Neural progenitor cell (in vitro differentiated cells): Measurements from ENCODE around the gene SPDYE3. TPM values are rescaled to one million over a fixed set of nuclear protein-coding genes. Genes with fewer than 3 reads are reported as not detected.
"Not testable (repeated sequence)": the region's sequence is repeated elsewhere in the genome, so short reads cannot be mapped to it uniquely, and the experiment has no call there.

Experiments used
- DNase-seq: peaks from one replicate; pipeline ENCODE4 v3.0.0-alpha.2; 2016; ENCODE audit warnings: low spot score
- H2AFZ ChIP-seq: fragments of 200-600 bp; sonication (generic); replicated peaks from 2 replicates; pipeline ENCODE4 v1.6.1; 2016; ENCODE audit warnings: antibody characterized with exemption
- H3F3A ChIP-seq: fragments of 200-600 bp; sonication (generic); 2 replicates; pipeline ENCODE4 v1.6.1; 2016; ENCODE audit warnings: antibody characterized with exemption, low read depth
- H3K27ac ChIP-seq: fragments of 200-600 bp; sonication (generic); 2 replicates; pipeline ENCODE4 v1.5.1; 2016; ENCODE audit warnings: mild to moderate bottlenecking
- H3K27me3 ChIP-seq: fragments of 200-600 bp; sonication (generic); 2 replicates; pipeline ENCODE4 v1.6.1; 2016; ENCODE audit warnings: mild to moderate bottlenecking, moderate library complexity
- H3K36me3 ChIP-seq: fragments of 200-600 bp; sonication (generic); 2 replicates; pipeline ENCODE4 v1.5.1; 2016
- H3K4me1 ChIP-seq: fragments of 200-600 bp; sonication (generic); 2 replicates; pipeline ENCODE4 v1.6.1; 2016; ENCODE audit warnings: mixed run types
- H3K4me2 ChIP-seq: fragments of 200-600 bp; sonication (generic); 2 replicates; pipeline ENCODE4 v1.6.1; 2016
- H3K4me3 ChIP-seq: fragments of 200-600 bp; sonication (generic); 2 replicates; pipeline ENCODE4 v1.5.1; 2016
- H3K79me2 ChIP-seq: fragments of 200-600 bp; sonication (generic); 2 replicates; pipeline ENCODE4 v1.6.1; 2016; ENCODE audit warnings: low read depth
- H3K9ac ChIP-seq: fragments of 200-600 bp; sonication (generic); 2 replicates; pipeline ENCODE4 v1.6.1; 2016
- H3K9me3 ChIP-seq: fragments of 200-600 bp; sonication (generic); 2 replicates; pipeline ENCODE4 v1.5.1; 2016; ENCODE audit warnings: low read depth
- H4K20me1 ChIP-seq: fragments of 200-600 bp; sonication (generic); 2 replicates; pipeline ENCODE4 v1.6.1; 2016; ENCODE audit warnings: low read depth
- H3K27ac Mint-ChIP-seq: 3 replicates; pipeline ENCODE4 v1.8.0; 2021; ENCODE audit warnings: mixed read lengths
- H3K27me3 Mint-ChIP-seq: 2 replicates; pipeline ENCODE4 v1.8.0; 2022; ENCODE audit warnings: low read depth, mild to moderate bottlenecking, inconsistent platforms, moderate library complexity, mixed read lengths; ENCODE audit not compliant: insufficient read depth
- H3K36me3 Mint-ChIP-seq: 3 replicates; pipeline ENCODE4 v1.8.0; 2021; ENCODE audit warnings: mixed read lengths
- H3K4me1 Mint-ChIP-seq: 3 replicates; pipeline ENCODE4 v1.8.0; 2021; ENCODE audit warnings: mixed read lengths
- H3K4me3 Mint-ChIP-seq: 3 replicates; pipeline ENCODE4 v1.8.0; 2021; ENCODE audit warnings: mild to moderate bottlenecking, moderate library complexity, mixed read lengths
- H3K9me3 Mint-ChIP-seq: 3 replicates; pipeline ENCODE4 v1.8.0; 2020; ENCODE audit warnings: mixed read lengths
- CTCF ChIP-seq: fragments of 200-600 bp; sonication (generic); IDR thresholded peaks from 2 replicates; pipeline ENCODE4 v1.5.1; 2017; ENCODE audit warnings: antibody characterized with exemption, mild to moderate bottlenecking
- EZH2 ChIP-seq: fragments of 200-600 bp; sonication (generic); IDR thresholded peaks from 2 replicates; pipeline ENCODE4 v1.6.1; 2017; ENCODE audit warnings: antibody characterized with exemption, mild to moderate bottlenecking, moderate library complexity
- EZH2phosphoT487 ChIP-seq: fragments of 200-600 bp; sonication (generic); IDR thresholded peaks from 2 replicates; pipeline ENCODE4 v1.6.1; 2017; ENCODE audit warnings: antibody characterized with exemption
- total RNA-seq: library from RNA; depleted of rRNA; stranded (reverse); fragments of >200 nt; gene quantifications from 2 replicates; pipeline ENCODE4 v1.2.3, GENCODE V29; 2015; ENCODE audit warnings: low replicate concordance

Gene SPDYE3
- total RNA-seq, 1 donor from 2014 or later: not detected

GRCh38 chr7:100266576-100267354 lies 40.7 kb upstream of the SPDYE3 start:
- Histone ChIP-seq H3K9me3 (no peaks in the 10 kb centered on the region), H3K9ac (no peak overlapping the region), H3K4me2 (no peak overlapping the region), H4K20me1 (peaks cover 72% of the 10 kb centered on the region), H3K27me3 (no peaks in the 10 kb centered on the region), H3F3A (peaks cover 15% of the 10 kb centered on the region), H3K4me3 (no peak overlapping the region), H3K79me2 (peaks cover 56% of the 10 kb centered on the region), H3K27ac (no peak overlapping the region), H3K4me1 (peaks cover 19% of the 10 kb centered on the region), H2AFZ (no peak overlapping the region), H3K36me3 (no peaks in the 10 kb centered on the region)
- TF ChIP-seq EZH2: no peak
- TF ChIP-seq CTCF: no peak
- no peak for TF ChIP-seq EZH2phosphoT487
- peaks cover 24% of the 10 kb centered on the region for H3K4me1 Mint-ChIP-seq
- H3K4me3 Mint-ChIP-seq: no peak overlapping the region
- DNase-seq: no peak
- no peaks in the 10 kb centered on the region for H3K9me3 Mint-ChIP-seq
- peak overlapping the region; percentile 90 for H3K27ac Mint-ChIP-seq
- H3K36me3 Mint-ChIP-seq: peaks cover 9% of the 10 kb centered on the region
- H3K27me3 Mint-ChIP-seq: peaks cover 7% of the 10 kb centered on the region

GRCh38 chr7:100267648-100268047 lies 39.9 kb upstream of the SPDYE3 start:
- Histone ChIP-seq H3K4me2 (no peak overlapping the region), H3K9ac (no peak overlapping the region), H4K20me1 (peaks cover 72% of the 10 kb centered on the region), H3K27ac (no peak overlapping the region), H3K36me3 (no peaks in the 10 kb centered on the region), H3K79me2 (peaks cover 53% of the 10 kb centered on the region), H3K27me3 (no peaks in the 10 kb centered on the region), H3F3A (peaks cover 20% of the 10 kb centered on the region), H2AFZ (no peak overlapping the region), H3K4me3 (no peak overlapping the region), H3K9me3 (no peaks in the 10 kb centered on the region), H3K4me1 (peaks cover 20% of the 10 kb centered on the region)
- H3K4me1 Mint-ChIP-seq: peaks cover 26% of the 10 kb centered on the region
- H3K36me3 Mint-ChIP-seq: peaks cover 4% of the 10 kb centered on the region
- H3K9me3 Mint-ChIP-seq: no peaks in the 10 kb centered on the region
- peaks cover 7% of the 10 kb centered on the region for H3K27me3 Mint-ChIP-seq
- H3K27ac Mint-ChIP-seq: no peak overlapping the region
- no peak for DNase-seq
- no peak overlapping the region for H3K4me3 Mint-ChIP-seq
- TF ChIP-seq EZH2: no peak
- no peak for TF ChIP-seq CTCF
- TF ChIP-seq EZH2phosphoT487: no peak

- peaks cover 28% of the 10 kb centered on the region for H3K4me1 Mint-ChIP-seq
- H4K20me1 ChIP-seq: peaks cover 66% of the 10 kb centered on the region
- H3K4me3 Mint-ChIP-seq: peak overlapping the region; percentile 93
- not testable (repeated sequence) for H3K27ac ChIP-seq, H3K27me3 Mint-ChIP-seq, H3K36me3 Mint-ChIP-seq, H3K36me3 ChIP-seq, H2AFZ ChIP-seq, DNase-seq, H3K27me3 ChIP-seq, H3K4me3 ChIP-seq, H3K9me3 ChIP-seq, H3K9me3 Mint-ChIP-seq, H3K4me2 ChIP-seq, H3K27ac Mint-ChIP-seq, H3K9ac ChIP-seq
- H3K4me1 ChIP-seq: peaks cover 25% of the 10 kb centered on the region
- peaks cover 28% of the 10 kb centered on the region for H3F3A ChIP-seq
- peaks cover 48% of the 10 kb centered on the region for H3K79me2 ChIP-seq
Observed at GRCh38 chr7:100268882-100269281, 38.6 kb upstream of the SPDYE3 start.

- Histone ChIP-seq H3K4me1 (peaks cover 25% of the 10 kb centered on the region), H3K4me2 (peak overlapping the region; percentile 79), H3K79me2 (peaks cover 48% of the 10 kb centered on the region), H3K4me3 (peak overlapping the region; percentile 83), H4K20me1 (peaks cover 64% of the 10 kb centered on the region), H3F3A (peaks cover 28% of the 10 kb centered on the region)
- H3K4me3 Mint-ChIP-seq: peak overlapping the region; percentile 93
- not testable (repeated sequence) for DNase-seq, H3K27ac ChIP-seq, H3K36me3 Mint-ChIP-seq, H3K27me3 Mint-ChIP-seq, H3K9me3 ChIP-seq, H3K9ac ChIP-seq, H3K27me3 ChIP-seq, H3K27ac Mint-ChIP-seq, H2AFZ ChIP-seq, H3K9me3 Mint-ChIP-seq, H3K36me3 ChIP-seq
- peaks cover 28% of the 10 kb centered on the region for H3K4me1 Mint-ChIP-seq
Observed at GRCh38 chr7:100269306-100270045, 38.0 kb upstream of the SPDYE3 start.

- H2AFZ ChIP-seq: not testable (repeated sequence)
Observed at GRCh38 chr7:100270046-100270918, 37.2 kb upstream of the SPDYE3 start.

More at GRCh38 chr7:100270046-100270918, 37.2 kb upstream of the SPDYE3 start:
- not testable (repeated sequence) for H3K36me3 Mint-ChIP-seq, H3K27me3 Mint-ChIP-seq, H3K9me3 ChIP-seq, H3K36me3 ChIP-seq, H3K27me3 ChIP-seq, H3K9me3 Mint-ChIP-seq
- Histone ChIP-seq H4K20me1 (peaks cover 58% of the 10 kb centered on the region), H3K4me2 (peak overlapping the region; percentile 88), H3K4me3 (peak overlapping the region; percentile 83), H3F3A (peaks cover 28% of the 10 kb centered on the region), H3K27ac (peak overlapping the region; percentile 46), H3K79me2 (peaks cover 48% of the 10 kb centered on the region), H3K9ac (peak overlapping the region; percentile 1), H3K4me1 (peaks cover 25% of the 10 kb centered on the region)
- peak; percentile 36 for DNase-seq
- Mint-ChIP-seq H3K4me1 (peaks cover 28% of the 10 kb centered on the region), H3K27ac (peak overlapping the region; percentile 27), H3K4me3 (peak overlapping the region; percentile 93)
